ENCODE measurements around the gene ADCY7. TPM values are rescaled to one million over a fixed set of nuclear protein-coding genes. Genes with fewer than 3 reads are reported as not detected.

ADCY7 gene
- polyA plus RNA-seq, 1 experiment: 8.5 TPM

- no peak for TF ChIP-seq CTCF (IDR thresholded peaks at IDR 0.05; ENCODE audit: low read depth, low read length)
- Histone ChIP-seq H3K4me3 (ENCODE audit: low read depth, low read length) (no peak overlapping the region), H3K27ac (ENCODE audit: low read depth, low read length) (no peak overlapping the region), H3K9me3 (ENCODE audit: control insufficient read depth, insufficient read depth, low read length) (peaks cover 7% of the 10 kb centered on the region; the same call in 1 of the 2 replicates), H3K27me3 (ENCODE audit: control insufficient read depth, insufficient read depth, low read length) (no peaks in the 10 kb centered on the region)
- DNase-seq (ENCODE audit: low read depth, low spot score): no peak
- POLR2A ChIA-PET: no interaction called here
- CTCF ChIA-PET: interaction anchor here (0.6 to 1.0 kb wide), 3 partner anchors 17 to 97 kb away, joined by 3 read pairs; no protein-coding TSS in a partner anchor
These were observed 44.2 kb downstream of the ADCY7 start for GRCh38 chr16:50310308-50311133.

- ChIA-PET CTCF (no interaction called here), POLR2A (no interaction called here)
- Histone ChIP-seq H3K4me3 (ENCODE audit: low read depth, low read length) (no peak overlapping the region), H3K27ac (ENCODE audit: low read depth, low read length) (no peak overlapping the region), H3K27me3 (ENCODE audit: control insufficient read depth, insufficient read depth, low read length) (no peaks in the 10 kb centered on the region), H3K9me3 (ENCODE audit: control insufficient read depth, insufficient read depth, low read length) (peaks cover 7% of the 10 kb centered on the region; the same call in 1 of the 2 replicates)
- TF ChIP-seq CTCF (IDR thresholded peaks at IDR 0.05; ENCODE audit: low read depth, low read length): no peak
- no peak for DNase-seq (ENCODE audit: low read depth, low spot score)
These were observed 44.8 kb downstream of the ADCY7 start for GRCh38 chr16:50311134-50311528.

GRCh38 chr16:50311891-50312501 is 45.6 kb downstream of the ADCY7 start:
- ChIA-PET CTCF (interaction anchor here (1.1 kb wide), 1 partner anchor 9 kb away, joined by 3 read pairs; no protein-coding TSS in a partner anchor), POLR2A (no interaction called here)
- Histone ChIP-seq H3K9me3 (ENCODE audit: control insufficient read depth, insufficient read depth, low read length) (peaks cover 7% of the 10 kb centered on the region; the same call in 1 of the 2 replicates), H3K27ac (ENCODE audit: low read depth, low read length) (no peak overlapping the region), H3K27me3 (ENCODE audit: control insufficient read depth, insufficient read depth, low read length) (no peaks in the 10 kb centered on the region), H3K4me3 (ENCODE audit: low read depth, low read length) (no peak overlapping the region)
- TF ChIP-seq CTCF (IDR thresholded peaks at IDR 0.05; ENCODE audit: low read depth, low read length): no peak
- no peak for DNase-seq (ENCODE audit: low read depth, low spot score)

- Histone ChIP-seq H3K4me3 (ENCODE audit: low read depth, low read length) (no peak overlapping the region), H3K27me3 (ENCODE audit: control insufficient read depth, insufficient read depth, low read length) (no peaks in the 10 kb centered on the region), H3K9me3 (ENCODE audit: control insufficient read depth, insufficient read depth, low read length) (no peaks in the 10 kb centered on the region), H3K27ac (ENCODE audit: low read depth, low read length) (no peak overlapping the region)
- no peak for DNase-seq (ENCODE audit: low read depth, low spot score)
- TF ChIP-seq CTCF (IDR thresholded peaks at IDR 0.05; ENCODE audit: low read depth, low read length): no peak
- CTCF ChIA-PET: interaction anchor here (0.8 to 1.0 kb wide), 3 partner anchors 13 to 289 kb away, joined by 3 to 4 read pairs (median 3); partner anchors contain the start of gene CNEP1R1
- POLR2A ChIA-PET: no interaction called here
These were observed 47.5 kb downstream of the ADCY7 start for GRCh38 chr16:50313596-50314478.
